GM12875 (cell line): ENCODE data around the gene PARL.

Experiments
- H3K4me3 ChIP-seq: one replicate; pipeline ENCODE4 v1.5.1; 2011; ENCODE audit warnings: low read depth, low read length, control low read depth
- TF ChIP-seq, protein P1 (sequence below): IDR thresholded peaks from 2 replicates; pipeline ENCODE4 v1.5.1; 2011; ENCODE audit warnings: low read depth, mild to moderate bottlenecking, control low read depth, inconsistent platforms, low read length, moderate library complexity, borderline replicate concordance; ENCODE audit not compliant: insufficient read depth

Gene PARL

DNA sequence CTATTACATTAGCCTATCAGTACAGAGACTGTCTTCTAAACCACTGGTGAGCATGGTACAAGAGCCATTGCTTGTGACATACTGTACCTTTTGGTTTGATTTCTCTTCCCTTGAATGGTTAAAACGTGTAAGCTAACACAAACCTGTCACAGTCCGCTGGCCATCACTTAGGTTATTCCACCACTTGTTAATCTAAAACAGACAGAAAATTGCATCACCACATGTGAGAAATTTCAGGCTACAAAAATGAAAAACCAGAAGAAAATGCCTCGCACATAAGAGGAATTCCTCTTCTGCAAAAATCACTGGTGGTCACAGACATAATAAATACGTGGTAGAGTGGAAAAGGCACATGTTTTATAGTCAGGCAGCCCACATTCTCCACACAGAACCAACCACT lies 22.1 kb downstream of the PARL start:
- TF ChIP-seq, protein P1, sequence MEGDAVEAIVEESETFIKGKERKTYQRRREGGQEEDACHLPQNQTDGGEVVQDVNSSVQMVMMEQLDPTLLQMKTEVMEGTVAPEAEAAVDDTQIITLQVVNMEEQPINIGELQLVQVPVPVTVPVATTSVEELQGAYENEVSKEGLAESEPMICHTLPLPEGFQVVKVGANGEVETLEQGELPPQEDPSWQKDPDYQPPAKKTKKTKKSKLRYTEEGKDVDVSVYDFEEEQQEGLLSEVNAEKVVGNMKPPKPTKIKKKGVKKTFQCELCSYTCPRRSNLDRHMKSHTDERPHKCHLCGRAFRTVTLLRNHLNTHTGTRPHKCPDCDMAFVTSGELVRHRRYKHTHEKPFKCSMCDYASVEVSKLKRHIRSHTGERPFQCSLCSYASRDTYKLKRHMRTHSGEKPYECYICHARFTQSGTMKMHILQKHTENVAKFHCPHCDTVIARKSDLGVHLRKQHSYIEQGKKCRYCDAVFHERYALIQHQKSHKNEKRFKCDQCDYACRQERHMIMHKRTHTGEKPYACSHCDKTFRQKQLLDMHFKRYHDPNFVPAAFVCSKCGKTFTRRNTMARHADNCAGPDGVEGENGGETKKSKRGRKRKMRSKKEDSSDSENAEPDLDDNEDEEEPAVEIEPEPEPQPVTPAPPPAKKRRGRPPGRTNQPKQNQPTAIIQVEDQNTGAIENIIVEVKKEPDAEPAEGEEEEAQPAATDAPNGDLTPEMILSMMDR = no peak
- no peak overlapping the region for H3K4me3 ChIP-seq

GRCh38 chr3:183857863-183858262 lies 26.8 kb downstream of the PARL start:
- H3K4me3 ChIP-seq = no peak overlapping the region
- TF ChIP-seq, protein P1 = no peak

DNA sequence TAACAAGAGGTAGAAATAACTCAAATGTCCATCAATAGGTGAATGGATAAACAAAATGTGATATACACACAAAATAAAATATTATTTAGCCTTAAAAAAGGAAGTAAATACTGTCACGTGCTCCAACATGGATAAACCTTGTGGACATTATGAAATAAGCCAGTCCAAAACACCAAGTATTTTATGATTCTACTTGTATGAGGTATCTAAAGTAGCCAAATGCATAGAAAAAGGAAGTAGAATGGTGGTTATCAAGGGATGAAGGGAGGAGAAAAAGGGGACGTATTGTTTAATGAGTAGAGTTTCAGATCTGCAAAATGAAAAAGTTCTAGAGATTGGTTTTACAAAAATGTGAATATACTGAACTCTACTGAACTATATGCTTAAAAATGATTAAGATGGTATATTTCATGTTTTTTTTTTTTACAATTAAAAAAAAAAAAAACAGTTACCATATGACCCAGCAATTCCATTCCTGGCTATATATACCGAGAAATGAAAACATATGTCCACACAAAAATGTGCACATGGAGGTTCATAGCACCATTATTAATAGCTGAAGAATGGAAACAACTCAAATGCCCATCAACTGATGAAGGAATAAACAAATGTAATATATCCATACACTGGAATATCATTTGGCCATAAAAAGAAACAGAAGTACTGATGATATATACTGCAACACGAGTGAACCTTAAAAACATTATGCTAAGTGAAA lies 30.2 kb downstream of the PARL start:
- TF ChIP-seq, protein P1 = no peak

GRCh38 chr3:183845608-183846288 lies 38.9 kb downstream of the PARL start:
- TF ChIP-seq, protein P1 = no peak

More for the DNA sequence above, 30.2 kb downstream of the PARL start:
- no peak overlapping the region for H3K4me3 ChIP-seq

DNA sequence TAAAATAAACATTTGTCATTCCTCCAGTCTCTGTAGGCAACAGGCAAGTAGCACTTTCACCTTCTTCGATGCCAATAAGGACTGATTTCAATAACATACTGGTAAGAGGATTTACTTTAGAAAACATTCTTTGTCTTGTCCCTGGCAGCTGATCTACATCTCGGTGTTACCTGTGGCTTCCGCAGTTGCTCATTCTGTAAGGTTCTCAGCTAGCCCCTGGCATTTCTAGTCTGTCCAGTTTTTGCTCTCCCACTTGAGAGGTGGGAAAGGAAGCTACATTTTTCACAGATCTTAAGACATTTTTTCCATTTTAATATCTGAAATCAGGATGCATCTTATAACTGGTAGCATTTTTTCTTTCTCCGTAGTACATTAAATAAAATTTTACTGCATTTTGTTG lies 39.6 kb downstream of the PARL start:
- H3K4me3 ChIP-seq = no peak overlapping the region
- TF ChIP-seq, protein P1 = no peak

More at GRCh38 chr3:183845608-183846288, 38.9 kb downstream of the PARL start:
- no peak overlapping the region for H3K4me3 ChIP-seq

DNA sequence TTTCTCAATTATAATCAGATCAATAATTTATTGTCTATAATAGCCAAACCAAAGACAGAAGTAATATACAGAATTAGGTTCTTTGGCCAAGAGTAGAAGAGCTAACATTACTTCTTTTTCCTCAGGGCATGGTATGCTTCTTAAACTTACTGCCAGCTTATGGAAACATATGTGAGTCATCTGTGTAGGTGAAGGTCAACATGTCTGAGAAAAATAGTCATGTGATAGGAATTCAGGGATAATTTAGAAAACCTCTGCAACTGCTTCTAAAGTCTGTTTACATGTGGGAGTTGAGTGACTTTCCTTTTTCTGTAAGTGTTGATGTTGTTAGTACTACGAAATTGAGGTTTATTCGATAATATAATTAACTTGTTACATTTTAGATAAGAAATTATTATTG lies 40.1 kb downstream of the PARL start:
- TF ChIP-seq, protein P1 = no peak
- no peak overlapping the region for H3K4me3 ChIP-seq

DNA sequence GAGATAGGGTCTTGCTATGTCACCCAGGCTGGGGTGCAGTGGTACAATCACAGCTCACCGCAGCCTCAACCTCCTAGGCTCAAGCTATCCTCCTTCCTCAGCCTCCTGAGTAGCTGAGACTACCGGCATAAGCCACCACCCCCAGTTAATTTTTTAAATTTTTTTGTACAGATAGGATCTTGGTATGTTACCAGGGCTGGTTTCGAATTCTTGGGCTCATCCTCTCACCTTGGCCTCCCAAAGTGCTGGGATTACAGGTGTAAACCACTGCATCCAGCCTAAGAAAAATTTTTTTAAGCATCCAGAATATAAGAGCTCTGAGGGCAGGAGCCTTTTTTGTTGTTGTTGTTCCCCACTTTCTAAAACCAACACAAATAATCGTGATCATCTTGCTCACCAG lies 44.9 kb downstream of the PARL start:
- TF ChIP-seq, protein P1 = no peak

More for the DNA sequence above, 44.9 kb downstream of the PARL start:
- no peak overlapping the region for H3K4me3 ChIP-seq
